Activated CD4-positive, alpha-beta T cell treated with anti-CD3 and anti-CD28 coated beads for 4 hours (primary cell): Measurements from ENCODE around the gene B4GALNT4.
"Not testable (repeated sequence)": the region's sequence is repeated elsewhere in the genome, so short reads cannot be mapped to it uniquely, and the experiment has no call there.

Experiments used
- DNase-seq, 2 donors: peaks; one replicate each; pipeline ENCODE4 v3.0.0-alpha.2; 2020

B4GALNT4 gene, protein sequence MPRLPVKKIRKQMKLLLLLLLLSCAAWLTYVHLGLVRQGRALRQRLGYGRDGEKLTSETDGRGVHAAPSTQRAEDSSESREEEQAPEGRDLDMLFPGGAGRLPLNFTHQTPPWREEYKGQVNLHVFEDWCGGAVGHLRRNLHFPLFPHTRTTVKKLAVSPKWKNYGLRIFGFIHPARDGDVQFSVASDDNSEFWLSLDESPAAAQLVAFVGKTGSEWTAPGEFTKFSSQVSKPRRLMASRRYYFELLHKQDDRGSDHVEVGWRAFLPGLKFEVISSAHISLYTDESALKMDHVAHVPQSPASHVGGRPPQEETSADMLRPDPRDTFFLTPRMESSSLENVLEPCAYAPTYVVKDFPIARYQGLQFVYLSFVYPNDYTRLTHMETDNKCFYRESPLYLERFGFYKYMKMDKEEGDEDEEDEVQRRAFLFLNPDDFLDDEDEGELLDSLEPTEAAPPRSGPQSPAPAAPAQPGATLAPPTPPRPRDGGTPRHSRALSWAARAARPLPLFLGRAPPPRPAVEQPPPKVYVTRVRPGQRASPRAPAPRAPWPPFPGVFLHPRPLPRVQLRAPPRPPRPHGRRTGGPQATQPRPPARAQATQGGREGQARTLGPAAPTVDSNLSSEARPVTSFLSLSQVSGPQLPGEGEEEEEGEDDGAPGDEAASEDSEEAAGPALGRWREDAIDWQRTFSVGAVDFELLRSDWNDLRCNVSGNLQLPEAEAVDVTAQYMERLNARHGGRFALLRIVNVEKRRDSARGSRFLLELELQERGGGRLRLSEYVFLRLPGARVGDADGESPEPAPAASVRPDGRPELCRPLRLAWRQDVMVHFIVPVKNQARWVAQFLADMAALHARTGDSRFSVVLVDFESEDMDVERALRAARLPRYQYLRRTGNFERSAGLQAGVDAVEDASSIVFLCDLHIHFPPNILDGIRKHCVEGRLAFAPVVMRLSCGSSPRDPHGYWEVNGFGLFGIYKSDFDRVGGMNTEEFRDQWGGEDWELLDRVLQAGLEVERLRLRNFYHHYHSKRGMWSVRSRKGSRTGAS

DNA sequence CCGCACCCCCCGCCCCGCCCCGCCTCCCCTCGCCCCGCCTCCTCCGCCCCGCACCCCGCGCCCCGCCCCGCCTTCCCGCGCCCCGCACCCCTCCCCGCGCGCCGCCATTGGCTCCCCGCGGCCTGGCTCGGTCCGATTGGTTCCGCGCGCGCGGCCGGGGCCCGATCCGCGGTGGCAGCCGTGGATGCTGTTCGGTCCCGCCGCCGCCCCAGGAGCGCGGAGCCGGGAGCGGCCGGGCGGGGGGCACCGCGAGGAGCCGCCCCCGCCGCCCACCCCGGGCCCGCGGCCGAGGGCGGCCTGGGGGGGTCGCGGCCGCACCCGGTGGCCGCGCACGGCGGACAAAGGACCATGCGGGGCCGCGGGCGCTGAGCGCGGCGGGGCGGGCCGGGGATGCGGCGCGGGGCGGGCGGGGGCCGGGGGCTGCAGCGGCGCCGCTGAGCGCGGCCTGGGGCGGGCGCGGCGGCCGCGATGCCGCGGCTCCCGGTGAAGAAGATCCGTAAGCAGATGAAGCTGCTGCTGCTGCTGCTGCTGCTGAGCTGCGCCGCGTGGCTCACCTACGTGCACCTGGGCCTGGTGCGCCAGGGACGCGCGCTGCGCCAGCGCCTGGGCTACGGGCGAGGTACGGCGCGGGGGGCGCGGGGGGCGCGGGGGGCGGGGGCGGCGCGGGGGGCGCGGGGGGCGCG, at the start of gene B4GALNT4:
Gene B4GALNT4, plus strand, starts transcription at position 164 of the 683 bp plus-strand sequence. Its CDS starts 305 bp downstream, at position 469.
- DNase-seq: peak in 1 of 2 donors; percentile 24

DNA sequence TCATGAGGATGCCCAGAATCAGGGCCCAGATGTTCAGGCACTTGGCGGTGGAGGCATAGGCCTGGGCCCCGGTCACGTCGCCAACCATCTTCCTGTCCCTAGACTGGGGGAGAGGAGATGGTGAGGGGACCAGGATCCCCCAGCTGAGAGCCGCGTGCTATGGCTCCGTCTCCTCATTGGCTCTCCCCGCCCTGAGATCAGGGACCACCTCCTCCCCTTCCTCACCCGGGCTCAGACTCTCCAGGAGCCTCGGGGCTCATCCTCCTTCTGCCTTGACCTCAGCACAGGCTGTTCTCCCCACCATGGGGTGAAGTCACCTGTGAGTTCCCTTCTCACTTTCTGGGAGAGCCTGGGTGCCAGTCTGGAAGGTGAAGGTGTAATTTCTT, 49.4 kb upstream of the B4GALNT4 start:
- DNase-seq: not testable (repeated sequence)

DNA sequence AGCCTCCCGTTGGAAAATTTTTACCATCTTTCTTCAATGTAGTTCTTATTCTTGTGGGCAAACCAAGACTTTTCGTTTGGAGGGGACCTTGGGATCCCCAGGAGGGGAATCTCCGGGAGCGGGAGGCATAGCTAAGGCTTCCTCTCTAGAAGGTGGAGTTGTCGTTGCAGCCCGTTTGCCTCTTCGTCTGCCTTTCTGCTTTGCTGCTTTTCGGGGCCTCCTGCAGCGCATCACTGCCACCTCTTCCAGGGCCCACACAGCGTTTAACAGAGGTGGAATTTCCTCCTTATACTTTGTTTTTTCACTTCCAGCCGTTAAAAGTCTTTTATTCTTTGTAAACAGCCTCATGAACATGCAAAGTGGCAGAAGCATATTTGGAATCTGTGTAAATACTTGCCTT, 45.1 kb upstream of the B4GALNT4 start:
- no peak for DNase-seq

DNA sequence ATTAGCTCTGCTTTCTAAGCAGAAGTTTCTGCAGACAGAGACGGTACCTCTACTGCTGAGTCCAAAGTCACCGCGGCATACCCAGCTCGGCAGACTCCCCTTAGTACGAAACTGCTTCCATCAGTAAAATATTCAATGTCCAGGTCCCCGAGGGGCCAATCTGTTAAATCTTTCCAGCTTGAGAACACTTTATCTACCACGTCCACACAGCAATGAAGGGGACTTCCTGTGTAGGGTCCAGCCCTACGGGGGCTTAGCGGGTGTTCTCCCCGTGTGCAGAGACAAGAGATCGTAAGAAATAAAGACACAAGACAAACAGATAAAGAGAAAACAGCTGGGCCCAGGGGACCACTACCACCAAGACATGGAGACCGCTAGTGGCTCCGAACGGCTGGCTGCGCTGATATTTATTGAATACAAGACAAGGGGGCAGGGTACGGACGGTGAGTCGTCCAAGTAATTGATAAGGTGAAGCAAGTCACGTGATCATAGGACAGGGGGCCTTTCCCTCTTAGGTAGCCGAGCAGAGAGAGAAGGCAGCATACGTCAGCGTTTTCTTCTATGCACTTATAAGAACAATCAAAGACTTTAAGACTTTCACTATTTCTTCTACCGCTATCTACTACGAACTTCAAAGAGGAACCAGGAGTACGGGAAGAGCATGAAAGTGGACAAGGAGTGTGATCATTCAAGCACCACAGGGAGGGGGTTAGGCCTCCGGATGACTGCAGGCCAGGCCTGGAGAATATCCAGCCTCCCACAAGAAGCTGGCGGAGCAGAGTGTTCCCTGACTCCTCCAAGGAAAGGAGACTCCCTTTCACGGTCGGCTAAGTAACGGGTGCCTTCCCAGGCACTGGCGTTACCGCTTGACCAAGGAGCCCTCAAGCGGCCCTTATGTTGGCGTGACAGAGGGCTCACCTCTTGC, 44.4 kb upstream of the B4GALNT4 start:
- DNase-seq: not testable (repeated sequence)

DNA sequence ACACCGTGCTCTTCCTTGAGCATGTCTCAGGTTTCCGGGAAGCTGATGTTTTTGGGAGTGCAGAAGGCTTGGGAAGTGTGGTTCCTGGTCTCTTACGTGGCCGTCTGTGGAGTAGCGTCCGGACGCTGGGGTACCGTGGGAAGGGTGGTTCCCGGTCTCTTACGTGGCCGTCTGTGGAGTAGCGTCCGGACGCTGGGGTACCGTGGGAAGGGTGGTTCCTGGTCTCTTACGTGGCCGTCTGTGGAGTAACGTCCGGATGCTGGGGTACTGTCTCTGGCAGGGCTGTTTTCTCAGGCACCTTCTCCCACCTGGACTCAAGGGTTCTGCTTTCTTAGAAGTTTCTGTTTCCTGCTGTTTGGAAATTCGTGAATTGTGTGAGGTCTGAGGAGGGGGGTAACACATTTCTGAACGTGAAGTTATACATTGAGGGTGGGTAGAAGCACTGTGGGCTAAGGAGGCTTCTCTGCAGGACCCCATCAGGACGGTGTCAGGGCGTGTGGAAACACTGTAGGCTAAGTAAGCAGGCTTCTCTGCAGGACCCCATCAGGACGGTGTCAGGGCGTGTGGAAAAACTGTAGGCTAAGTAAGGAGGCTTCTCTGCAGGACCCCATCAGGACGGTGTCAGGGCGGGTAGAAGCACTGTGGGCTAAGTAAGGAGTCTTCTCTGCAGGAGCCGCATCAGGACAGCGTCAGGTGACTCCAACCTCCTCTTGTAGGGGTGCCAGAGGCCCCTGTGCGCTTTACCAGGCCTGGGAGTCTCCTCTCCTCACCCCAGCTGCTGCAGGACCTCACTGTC, 43.3 kb upstream of the B4GALNT4 start:
- DNase-seq: no peak

DNA sequence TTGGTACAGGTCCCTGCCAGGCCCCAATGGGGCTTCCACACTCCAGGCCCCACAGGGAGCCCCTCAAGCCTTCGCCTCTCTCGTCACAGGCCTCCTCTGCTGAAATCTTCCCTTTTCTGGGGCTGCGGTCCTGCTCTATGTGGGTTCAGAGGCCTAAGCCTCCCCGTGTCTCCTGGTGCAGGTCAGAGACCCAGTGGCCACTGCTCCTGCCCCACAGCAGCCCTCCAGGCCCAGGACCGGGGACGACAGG, 42.8 kb upstream of the B4GALNT4 start:
- no peak for DNase-seq

DNA sequence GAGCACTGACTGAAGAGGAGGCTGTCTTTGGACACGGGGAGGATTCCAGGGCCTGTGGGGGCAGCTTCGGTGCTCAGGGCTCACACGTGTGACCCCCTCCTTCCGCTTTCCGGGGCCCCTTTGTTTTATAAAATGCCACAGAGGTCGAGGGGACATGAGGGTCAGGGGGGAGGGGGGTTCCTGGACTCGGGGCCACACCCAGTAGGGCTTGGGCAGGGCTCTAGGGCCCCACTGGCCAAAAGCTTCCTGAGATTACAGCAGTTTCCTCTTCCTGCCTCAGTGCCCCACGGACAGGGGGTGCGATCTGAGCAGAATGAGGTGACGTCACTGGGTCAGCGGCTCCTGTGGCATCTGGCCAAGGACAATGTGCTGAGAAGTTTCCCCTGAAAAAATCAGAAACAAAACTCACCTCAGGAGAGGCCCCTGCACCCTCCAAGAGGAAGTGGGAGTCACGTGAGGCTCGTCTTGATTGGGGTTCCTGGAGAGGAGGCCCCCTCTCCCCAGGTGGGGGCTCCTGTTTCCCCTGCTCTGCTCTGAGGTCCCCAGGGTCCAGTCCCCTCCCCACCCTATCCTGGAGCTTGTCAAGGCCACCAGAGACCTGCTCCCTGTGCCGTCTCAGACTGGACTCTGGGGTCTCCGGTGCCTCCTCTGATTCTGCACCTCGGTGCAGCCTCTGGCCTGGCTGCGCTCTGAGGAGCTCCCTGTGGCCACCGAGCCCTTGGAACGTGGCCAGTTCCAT, 42.3 kb upstream of the B4GALNT4 start:
- peak in 1 of 2 donors; percentile 55 for DNase-seq

DNA sequence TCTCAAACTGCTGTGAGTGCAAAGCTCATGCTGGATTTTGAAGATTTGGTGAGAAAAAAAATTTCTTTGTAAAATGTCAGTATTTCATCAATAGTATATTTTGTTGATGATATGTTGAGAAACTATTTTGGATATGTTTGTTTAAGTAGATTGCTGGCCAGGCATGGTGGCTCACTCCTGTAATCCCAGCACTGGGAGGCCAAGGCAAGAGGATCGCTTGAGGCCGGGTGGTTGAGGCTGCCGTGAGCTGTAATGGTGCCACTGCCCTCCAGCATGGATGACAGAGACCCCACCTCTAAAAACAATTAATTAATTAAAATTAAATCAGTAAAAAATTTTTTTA, 41.7 kb upstream of the B4GALNT4 start:
- no peak for DNase-seq

DNA sequence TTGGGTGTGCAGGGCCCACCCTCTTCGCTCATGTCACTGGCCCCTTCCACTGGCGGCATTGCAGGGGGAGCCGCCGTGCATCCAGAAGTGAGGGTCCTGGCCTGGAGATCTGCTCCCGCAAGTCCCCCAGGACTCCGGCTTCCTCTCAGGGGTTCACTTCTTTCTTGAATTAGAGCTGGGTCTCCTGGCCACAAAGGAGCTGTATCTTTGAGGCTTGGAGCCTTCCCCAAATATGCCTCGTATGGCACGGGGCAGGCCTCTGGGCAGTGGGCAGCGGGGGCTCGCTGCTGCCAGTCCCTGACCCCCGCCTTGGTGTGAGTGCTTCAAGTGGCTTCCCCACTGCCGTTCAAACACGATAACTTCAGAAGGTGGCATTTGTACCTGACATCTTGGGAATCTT, 41.3 kb upstream of the B4GALNT4 start:
- no peak for DNase-seq

DNA sequence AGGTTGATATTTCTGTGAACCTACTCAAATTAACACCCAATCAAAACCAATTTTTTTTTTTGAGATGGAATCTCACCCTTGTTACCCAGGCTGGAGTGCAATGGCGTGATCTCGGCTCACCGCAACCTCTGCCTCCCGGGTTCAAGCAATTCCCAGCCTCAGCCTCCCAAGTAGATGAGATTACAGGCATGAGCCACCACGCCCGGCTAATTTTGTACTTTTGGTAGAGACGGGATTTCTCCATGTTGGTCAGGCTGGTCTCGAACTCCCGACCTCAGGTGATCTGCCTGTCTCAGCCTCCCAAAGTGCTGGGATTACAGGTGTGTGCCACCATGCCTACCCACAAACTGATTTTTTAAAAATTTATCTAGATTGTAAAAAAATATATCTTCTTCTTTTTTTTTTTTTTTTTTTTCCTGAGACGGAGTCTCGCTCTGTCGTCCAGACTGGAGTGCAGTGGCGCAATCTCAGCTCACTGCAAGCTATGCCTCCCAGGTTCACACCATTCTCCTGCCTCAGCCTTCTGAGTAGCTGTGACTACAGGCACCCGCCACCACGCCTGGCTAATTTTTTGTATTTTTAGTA, 40.7 kb upstream of the B4GALNT4 start:
- not testable (repeated sequence) for DNase-seq

DNA sequence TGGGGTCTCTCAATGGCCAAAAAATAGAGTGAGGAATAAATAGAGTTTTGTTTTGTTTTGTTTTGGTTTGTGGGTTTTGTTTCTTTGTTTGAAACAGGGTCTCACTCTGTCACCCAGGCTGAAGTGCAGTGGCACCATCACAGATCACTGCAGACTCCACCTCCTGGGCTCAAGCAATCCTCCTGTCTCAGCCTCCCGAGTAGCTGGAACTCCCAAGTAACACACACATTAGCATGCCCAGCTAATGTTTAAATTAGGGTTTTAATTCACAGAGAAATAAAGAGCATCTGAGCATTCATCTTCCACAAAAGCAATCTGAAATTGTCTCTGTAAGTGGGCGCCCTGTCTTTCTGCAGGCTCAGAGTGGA, 39.4 kb upstream of the B4GALNT4 start:
- no peak for DNase-seq

DNA sequence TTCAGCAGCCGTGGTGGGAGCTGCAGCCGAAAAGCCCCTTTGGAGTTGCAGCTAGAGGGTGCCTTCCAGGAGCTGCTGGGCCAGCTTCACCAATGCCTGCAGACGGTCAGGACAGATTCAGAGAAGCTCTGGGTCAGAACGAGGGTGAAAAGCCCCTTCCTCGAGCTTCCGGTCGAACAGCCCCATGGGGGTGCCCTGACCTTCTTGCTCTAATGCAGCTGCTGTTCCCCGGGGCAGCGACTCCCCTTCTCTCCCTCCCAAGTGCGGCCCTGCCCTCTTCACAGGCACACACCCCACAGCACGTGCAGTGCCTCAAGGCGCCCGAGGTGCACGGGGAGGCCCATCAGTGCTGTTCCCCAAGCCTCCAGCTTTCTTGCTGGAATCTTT, 39.0 kb upstream of the B4GALNT4 start:
- no peak for DNase-seq

DNA sequence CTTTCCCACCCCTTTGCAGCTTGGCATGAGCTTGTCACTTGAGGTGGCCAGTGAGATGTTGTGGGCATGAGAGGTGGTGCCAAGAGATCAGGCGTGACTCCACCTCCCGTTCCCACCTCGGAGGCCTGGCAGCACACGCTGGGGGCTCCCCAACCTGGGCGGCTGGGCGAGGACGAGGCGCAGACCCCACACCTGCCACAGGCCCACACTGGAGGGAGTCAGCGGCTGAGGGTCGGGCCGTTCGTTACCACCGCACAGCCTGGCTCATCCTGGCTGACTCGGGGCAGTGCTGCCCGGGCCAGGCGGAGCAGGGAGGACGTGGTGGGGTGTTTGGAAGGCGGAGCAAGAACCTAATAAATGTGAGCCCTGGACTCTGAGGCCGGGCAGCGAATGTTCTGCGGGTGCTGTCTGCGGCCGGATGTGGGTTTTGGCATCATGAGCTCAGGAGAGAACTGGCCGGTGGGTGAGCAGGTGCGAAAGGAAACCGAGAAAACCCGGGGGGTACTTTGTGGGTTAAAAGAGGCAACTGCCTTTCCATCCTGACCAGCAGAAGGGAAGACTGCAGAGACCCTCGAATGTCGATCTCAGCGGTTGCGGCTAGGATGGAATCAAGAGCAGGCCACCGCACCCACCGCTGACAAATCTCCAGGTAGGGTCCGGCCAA, 38.5 kb upstream of the B4GALNT4 start:
- DNase-seq: no peak

DNA sequence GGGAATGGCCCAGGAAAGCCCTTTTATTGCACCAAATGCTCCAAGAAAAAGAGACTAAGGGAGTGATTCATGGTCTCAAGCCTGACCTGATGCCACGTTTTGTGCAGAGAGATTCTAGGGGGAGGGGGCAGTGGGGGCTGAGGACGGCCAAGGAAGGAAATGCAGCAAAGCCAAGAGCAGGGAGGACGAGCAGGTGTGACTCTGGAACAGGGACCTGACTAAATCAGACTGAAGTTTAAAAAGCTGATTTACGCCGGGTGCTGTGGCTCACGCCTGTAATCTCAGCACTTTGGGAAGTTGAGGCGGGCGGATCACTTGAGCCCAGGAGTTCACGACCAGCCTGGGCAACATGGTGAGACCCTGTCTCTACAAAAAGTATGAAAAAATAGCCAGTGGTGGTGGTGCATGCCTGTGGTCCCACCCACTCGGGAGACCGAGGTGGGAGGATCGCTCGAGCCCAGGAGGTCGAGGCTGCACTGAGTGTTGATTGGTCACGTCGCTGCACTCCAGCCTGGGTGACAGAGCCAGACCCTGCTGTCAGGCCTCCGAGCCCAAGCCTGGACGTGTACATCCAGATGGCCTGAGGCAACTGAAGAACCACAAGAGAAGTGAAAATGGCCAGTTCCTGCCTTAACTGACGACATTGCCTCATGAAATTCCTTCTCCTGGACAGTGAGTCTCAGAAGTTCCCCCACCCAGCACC, 37.8 kb upstream of the B4GALNT4 start:
- no peak for DNase-seq

DNA sequence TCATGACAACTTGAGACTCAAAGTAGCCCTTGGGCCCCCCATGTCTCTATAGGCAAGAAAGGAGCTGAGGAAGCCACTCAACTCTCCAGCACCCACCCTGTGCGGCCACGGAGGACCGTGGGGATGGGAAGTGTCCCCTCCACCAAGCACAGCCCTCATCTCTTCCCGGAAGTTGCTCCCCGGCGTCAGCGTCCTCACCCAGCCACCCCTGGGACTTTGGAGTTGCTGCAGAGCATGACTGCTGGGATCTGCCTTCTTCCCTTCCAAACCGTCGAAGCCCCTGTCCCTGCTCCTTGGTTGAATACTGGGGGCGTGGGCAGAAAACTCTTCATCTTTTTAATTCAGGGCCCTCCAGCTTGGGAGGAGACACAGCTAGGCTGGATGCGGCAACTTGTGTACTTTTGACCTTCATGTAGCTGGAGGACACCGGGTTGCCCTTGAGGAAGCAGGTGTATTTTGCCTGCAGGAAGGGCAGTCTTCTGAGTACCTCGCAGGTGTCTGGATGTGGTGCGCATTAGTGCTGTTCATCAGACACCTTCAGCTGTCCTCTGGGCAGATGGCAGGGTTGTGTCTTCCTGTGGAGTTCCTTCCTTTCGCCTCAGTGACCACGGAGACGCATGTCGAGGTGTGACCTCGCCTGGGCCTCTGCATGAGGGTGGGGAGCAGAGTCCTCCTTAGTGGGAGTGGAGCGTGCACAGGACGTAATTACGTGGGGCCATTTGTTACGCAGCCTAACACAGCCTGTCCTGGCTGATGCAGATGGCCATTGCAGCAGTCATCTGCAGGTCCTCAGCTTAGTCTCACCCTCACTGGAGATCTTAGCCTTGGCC, 36.4 kb upstream of the B4GALNT4 start:
- DNase-seq: no peak

DNA sequence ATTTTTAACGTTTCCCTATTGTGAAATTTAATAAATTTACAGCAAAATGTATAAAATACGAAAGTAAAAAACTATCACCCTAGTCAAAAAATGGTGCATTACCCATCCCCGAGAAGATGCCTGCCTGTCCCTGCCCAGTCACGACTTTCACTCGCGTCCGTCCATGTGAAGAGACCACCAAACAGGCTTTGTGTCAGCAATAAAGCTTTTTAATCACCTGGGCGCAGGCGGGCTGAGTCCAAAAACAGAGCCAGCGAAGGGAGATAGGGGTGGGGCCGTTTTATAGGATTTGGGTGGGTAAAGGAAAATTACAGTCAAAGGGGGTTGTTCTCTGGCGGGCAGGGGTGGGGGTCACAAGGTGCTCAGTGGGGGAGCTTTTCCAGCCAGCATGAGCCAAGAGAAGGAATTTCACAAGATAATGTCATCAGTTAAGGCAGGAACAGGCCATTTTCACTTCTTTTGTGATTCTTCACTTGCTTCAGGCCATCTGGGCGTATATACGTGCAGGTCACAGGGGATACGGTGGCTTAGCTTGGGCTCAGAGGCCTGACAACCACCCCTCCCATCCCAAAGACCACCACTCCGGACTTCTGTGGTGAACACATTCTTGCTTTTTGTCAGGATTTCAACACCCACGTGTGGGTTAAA, 35.6 kb upstream of the B4GALNT4 start:
- not testable (repeated sequence) for DNase-seq

DNA sequence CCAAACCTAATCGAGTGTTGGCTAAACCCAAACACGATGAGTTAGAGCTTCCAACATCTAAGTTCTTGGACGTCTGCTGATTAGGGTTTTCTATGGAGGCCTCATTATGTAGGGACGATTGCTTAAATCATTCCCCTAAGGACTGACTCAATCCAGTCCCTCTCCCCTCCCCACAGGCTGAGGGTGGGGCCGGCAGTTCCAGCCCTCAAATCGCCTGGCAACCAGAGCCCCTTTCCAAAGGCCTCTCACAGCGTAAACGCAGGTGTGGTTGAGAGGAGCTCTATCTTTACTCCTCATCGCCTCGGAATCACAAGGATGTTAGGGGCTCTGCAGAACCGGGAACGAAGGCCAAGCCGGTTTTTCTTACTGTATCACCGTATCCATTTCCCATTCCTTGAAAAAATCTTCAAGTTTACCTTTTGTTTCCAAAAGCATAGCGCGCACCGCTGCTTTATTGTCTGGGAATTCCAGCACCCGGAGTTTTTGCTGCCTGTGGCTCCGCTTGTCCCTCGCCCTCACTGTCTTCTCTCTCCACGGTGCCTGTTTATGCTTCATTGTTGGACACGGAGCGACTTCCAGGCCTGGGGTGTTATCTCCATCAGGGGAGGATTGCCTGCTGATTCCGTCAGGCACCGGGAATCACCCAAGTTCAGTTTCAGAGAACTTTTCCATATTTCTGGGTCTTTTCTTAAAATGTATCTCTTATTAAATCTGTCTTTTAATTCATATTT, 34.9 kb upstream of the B4GALNT4 start:
- no peak for DNase-seq
